Fibroblast of pulmonary artery (primary cell): ENCODE measurements around the gene RPS6KC1.

Experiments used
- DNase-seq: peaks from one replicate; pipeline ENCODE4 v3.0.0-alpha.2; 2010; ENCODE audit warnings: low read depth
- H3K4me3 ChIP-seq: replicated peaks from 2 replicates; pipeline ENCODE4 v1.5.1; 2011; ENCODE audit warnings: low read depth, mild to moderate bottlenecking, control low read depth, low read length, moderate library complexity
- TF ChIP-seq, protein P1 (sequence below): IDR thresholded peaks from 2 replicates; pipeline ENCODE4 v1.5.1; 2011; ENCODE audit warnings: mild to moderate bottlenecking, control low read depth, low read length, inconsistent platforms; ENCODE audit errors: missing control alignments

The RPS6KC1 gene

DNA sequence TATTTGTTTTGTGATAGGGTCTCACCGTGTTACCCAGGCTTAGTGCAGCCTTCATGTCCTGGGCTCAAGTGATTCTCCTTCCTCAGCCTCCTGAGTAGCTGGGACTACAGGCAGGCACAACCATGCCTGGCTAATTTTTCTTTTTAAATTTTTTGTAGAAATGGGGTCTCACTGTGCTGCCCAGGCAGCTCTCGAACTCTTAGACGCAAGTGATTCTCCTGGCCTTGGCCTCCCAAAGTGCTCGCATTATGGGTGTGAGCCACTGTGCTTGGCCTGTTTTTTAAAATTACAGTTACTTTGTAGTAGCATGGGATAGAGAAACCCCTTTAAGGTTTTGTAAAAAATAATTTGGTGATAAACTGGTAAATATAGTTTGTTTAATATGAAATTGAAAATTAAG lies 69.9 kb downstream of the RPS6KC1 start:
- TF ChIP-seq, protein P1, sequence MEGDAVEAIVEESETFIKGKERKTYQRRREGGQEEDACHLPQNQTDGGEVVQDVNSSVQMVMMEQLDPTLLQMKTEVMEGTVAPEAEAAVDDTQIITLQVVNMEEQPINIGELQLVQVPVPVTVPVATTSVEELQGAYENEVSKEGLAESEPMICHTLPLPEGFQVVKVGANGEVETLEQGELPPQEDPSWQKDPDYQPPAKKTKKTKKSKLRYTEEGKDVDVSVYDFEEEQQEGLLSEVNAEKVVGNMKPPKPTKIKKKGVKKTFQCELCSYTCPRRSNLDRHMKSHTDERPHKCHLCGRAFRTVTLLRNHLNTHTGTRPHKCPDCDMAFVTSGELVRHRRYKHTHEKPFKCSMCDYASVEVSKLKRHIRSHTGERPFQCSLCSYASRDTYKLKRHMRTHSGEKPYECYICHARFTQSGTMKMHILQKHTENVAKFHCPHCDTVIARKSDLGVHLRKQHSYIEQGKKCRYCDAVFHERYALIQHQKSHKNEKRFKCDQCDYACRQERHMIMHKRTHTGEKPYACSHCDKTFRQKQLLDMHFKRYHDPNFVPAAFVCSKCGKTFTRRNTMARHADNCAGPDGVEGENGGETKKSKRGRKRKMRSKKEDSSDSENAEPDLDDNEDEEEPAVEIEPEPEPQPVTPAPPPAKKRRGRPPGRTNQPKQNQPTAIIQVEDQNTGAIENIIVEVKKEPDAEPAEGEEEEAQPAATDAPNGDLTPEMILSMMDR = no peak
- no peak for DNase-seq
- no peak overlapping the region for H3K4me3 ChIP-seq

DNA sequence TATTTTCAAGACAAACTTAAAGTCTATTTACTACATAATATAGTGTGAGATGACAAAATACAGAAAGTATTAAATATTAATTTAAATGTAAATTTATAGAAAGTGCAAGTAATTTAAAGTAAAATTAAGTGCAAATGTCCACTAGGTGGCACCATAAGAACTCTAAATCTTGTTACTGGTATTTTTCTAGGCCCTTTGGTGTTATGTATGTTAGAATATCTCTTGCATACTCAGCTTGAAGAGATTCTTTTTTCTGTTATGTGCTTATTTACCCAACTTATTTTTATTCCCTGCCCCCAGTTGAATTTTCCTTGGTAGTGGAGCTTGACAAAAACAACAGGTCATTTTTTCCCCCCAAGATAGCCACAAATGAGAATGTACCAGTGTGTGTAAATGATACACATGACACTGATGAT lies 71.5 kb downstream of the RPS6KC1 start:
- TF ChIP-seq, protein P1 = peak; percentile 44
- DNase-seq = peak; percentile 83
- no peak overlapping the region for H3K4me3 ChIP-seq

DNA sequence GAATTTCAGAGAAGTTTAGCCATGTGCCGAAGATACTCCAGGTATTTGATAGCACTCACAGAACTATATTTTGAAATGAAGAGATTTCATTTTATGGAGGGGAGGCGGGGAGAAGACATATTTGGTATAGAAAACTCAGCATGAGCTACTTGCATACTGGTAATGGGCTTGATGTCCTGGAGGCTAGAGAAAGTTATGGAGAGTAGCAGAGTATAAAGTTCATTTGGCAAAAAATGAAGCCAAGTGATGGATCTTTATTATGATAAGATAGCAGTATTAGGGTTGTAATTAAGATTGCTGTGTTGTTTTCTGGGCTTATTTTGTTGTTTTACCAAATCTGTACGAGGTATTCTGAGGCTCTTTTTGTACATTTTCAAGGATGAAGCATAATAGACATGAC lies 72.0 kb downstream of the RPS6KC1 start:
- TF ChIP-seq, protein P1 = no peak
- no peak overlapping the region for H3K4me3 ChIP-seq
- no peak for DNase-seq

DNA sequence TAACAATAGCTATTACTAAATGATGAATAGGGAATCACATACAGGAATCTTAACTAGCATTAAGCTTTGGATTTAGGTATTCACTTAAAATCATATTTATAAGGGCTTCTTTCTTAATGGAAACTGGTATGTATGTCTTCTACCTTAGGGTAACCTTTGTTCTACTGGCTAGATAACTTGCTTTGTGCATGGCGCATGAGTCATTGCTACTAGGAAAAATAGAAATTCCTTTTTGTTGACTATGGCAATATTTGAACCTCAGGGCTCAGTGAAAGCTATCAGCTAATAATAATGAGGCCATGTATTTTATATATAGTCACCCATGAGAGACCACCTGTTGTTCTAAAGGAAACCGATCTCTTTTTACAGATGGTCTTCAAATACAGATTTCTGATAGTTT lies 72.5 kb downstream of the RPS6KC1 start:
- TF ChIP-seq, protein P1 = no peak
- DNase-seq = peak; percentile 68
- H3K4me3 ChIP-seq = no peak overlapping the region

DNA sequence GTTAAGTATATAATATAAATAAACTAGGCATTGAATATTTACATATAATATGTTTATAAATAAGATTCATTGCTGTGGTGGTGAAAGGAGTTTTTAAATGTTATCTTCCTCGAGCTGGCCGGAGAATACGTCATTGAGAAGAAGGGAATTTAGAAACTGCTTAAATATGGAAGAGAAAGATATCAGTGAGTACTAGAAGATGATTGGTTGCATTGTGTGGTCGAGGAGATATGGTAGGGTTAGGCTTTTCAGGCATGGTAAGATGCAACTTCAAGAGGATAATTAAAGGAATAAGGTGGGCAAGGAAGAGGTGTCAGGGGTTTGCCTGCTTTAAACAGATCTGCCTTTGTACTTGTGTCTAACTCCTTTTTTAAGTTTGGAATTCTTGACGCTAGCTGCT lies 73.5 kb downstream of the RPS6KC1 start:
- H3K4me3 ChIP-seq = no peak overlapping the region
- TF ChIP-seq, protein P1 = no peak
- no peak for DNase-seq

DNA sequence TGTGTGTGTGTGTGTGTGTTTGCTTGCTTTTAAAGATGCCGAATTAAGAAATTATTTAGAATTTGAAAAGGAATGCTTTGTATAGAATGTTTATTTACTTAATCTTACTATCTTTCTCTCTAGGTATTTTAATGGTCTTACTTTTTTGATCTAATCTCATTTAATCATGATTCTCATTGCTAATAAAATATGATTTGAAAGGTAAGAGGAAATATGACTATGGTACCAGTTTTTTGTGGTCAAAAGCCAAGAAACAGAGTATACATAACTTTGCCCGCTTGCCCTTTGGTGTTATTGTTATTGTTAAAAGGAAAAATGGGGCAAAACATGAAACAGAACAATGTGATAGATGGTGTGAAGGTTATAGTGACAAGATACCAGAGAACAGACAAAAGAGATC lies 74.6 kb downstream of the RPS6KC1 start:
- no peak overlapping the region for H3K4me3 ChIP-seq
- DNase-seq = no peak
- TF ChIP-seq, protein P1 = no peak

DNA sequence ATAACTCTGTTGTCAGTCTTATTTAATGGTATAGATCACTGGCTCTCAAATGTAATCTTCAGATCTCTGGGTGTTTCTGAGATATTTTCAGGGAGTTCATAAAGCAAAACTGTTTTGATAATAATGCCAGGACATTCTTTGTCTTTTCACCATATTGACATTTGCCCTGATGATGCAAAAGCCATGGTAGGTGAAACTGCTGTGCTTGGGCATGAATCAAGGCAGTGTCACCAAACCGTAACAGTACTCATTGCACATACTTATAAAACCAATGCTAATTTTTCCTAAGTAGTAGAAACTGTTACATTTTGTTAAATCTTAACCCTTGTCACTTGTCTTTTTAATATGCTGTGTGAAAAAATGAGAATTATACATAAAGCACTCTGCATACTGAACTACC lies 76.0 kb downstream of the RPS6KC1 start:
- H3K4me3 ChIP-seq = no peak overlapping the region
- TF ChIP-seq, protein P1 = no peak
- DNase-seq = no peak
